DND-41 (cell line): Measurements from ENCODE around the gene RASL11B.
A peak's percentile ranks its signal among the peaks of the same experiment; 100 is the strongest.

Experiments used
- ATAC-seq: fragments of 200-7000 bp; cut with Tn5 transposase; 3 replicates; pipeline ENCODE4 v1.9.1; 2021; ENCODE audit warnings: low read depth; ENCODE audit not compliant: insufficient read depth
- DNase-seq: peaks from one replicate; pipeline ENCODE4 v3.0.0-alpha.2; 2020
- H2AFZ ChIP-seq: 2 replicates; pipeline ENCODE4 v1.6.0; 2012; ENCODE audit warnings: low read depth, low read length
- H3K27ac ChIP-seq: 2 replicates; pipeline ENCODE4 v1.5.1; 2012; ENCODE audit warnings: low read length, inconsistent platforms
- H3K27me3 ChIP-seq: fragments of 200-600 bp; sonication (generic); 2 replicates; pipeline ENCODE4 v1.6.0; 2012; ENCODE audit warnings: low read length, mild to moderate bottlenecking, inconsistent platforms; ENCODE audit not compliant: insufficient read depth, poor library complexity
- H3K36me3 ChIP-seq: 2 replicates; pipeline ENCODE4 v1.5.1; 2012; ENCODE audit warnings: low read length, inconsistent platforms; ENCODE audit not compliant: insufficient read depth
- H3K4me1 ChIP-seq: 2 replicates; pipeline ENCODE4 v1.5.1; 2012; ENCODE audit warnings: mild to moderate bottlenecking, low read length; ENCODE audit not compliant: insufficient read depth
- H3K4me2 ChIP-seq: 2 replicates; pipeline ENCODE4 v1.6.0; 2012; ENCODE audit warnings: mild to moderate bottlenecking, moderate library complexity, low read length, inconsistent platforms; ENCODE audit not compliant: insufficient read depth
- H3K4me3 ChIP-seq, 2 experiments: fragments of 200-600 bp in 1 of 2; shearing (Covaris generic) in 1 of 2; 2 replicates each; pipeline ENCODE4 v1.5.1; 2012 to 2016; ENCODE audit warnings: inconsistent platforms in 2 of 2, low read length in 2 of 2, mild to moderate bottlenecking in 2 of 2, low read depth in 1 of 2, moderate library complexity in 1 of 2
- H3K79me2 ChIP-seq: 2 replicates; pipeline ENCODE4 v1.6.0; 2012; ENCODE audit warnings: low read length, inconsistent platforms; ENCODE audit not compliant: insufficient read depth
- H3K9ac ChIP-seq: 2 replicates; pipeline ENCODE4 v1.6.0; 2012; ENCODE audit warnings: low read depth, mild to moderate bottlenecking, inconsistent platforms, low read length, moderate library complexity
- H3K9me3 ChIP-seq: 2 replicates; pipeline ENCODE4 v1.5.1; 2012; ENCODE audit warnings: low read length, moderate library complexity, mild to moderate bottlenecking, inconsistent platforms; ENCODE audit not compliant: insufficient read depth, severe bottlenecking
- H4K20me1 ChIP-seq: 2 replicates; pipeline ENCODE4 v1.6.0; 2012; ENCODE audit warnings: low read length; ENCODE audit not compliant: insufficient read depth
- EZH2 ChIP-seq: IDR thresholded peaks from 3 replicates; pipeline ENCODE4 v1.6.1; 2012; ENCODE audit warnings: borderline replicate concordance, low read depth, mild to moderate bottlenecking, moderate library complexity, low read length, inconsistent platforms; ENCODE audit not compliant: severe bottlenecking
- TF ChIP-seq, protein P1 (sequence below): IDR thresholded peaks from 2 replicates; pipeline ENCODE4 v1.5.1; 2012; ENCODE audit warnings: borderline replicate concordance, low read length, moderate library complexity, mild to moderate bottlenecking; ENCODE audit not compliant: poor library complexity, severe bottlenecking; ENCODE audit errors: extremely low read depth

Gene RASL11B

DNA sequence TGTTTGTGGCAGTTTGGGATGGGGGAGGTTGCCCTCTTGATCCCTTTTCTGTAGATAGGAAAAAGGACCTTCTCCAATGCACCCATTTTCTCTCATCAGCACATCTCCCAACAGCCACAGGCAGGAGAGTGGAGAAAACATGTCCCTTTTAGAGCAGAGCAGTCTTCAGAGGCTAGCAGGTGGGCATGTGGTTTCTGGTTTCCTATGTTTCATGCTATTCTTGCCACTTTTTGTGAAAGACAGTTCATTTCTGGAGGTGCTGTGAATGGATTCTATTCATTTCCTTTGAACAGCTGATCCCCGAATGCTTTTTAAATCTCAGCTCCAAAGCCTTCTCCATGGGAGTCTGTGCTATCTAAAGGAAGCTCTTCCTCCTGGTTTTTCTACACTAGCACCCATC lies 18.9 kb downstream of the RASL11B start:
- no peak overlapping the region for H2AFZ ChIP-seq
- H3K36me3 ChIP-seq = peaks cover 8% of the 10 kb centered on the region; the same call in 1 of the 2 replicates
- TF ChIP-seq, protein P1, sequence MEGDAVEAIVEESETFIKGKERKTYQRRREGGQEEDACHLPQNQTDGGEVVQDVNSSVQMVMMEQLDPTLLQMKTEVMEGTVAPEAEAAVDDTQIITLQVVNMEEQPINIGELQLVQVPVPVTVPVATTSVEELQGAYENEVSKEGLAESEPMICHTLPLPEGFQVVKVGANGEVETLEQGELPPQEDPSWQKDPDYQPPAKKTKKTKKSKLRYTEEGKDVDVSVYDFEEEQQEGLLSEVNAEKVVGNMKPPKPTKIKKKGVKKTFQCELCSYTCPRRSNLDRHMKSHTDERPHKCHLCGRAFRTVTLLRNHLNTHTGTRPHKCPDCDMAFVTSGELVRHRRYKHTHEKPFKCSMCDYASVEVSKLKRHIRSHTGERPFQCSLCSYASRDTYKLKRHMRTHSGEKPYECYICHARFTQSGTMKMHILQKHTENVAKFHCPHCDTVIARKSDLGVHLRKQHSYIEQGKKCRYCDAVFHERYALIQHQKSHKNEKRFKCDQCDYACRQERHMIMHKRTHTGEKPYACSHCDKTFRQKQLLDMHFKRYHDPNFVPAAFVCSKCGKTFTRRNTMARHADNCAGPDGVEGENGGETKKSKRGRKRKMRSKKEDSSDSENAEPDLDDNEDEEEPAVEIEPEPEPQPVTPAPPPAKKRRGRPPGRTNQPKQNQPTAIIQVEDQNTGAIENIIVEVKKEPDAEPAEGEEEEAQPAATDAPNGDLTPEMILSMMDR = no peak
- TF ChIP-seq EZH2 = no peak
- no peak overlapping the region for H3K9ac ChIP-seq
- no peaks in the 10 kb centered on the region for H3K27me3 ChIP-seq
- DNase-seq (peak; percentile 40), ATAC-seq (peak; percentile 83)
- no peaks in the 10 kb centered on the region for H4K20me1 ChIP-seq
- no peak overlapping the region for H3K27ac ChIP-seq
- H3K4me3 ChIP-seq = no peak overlapping the region
- H3K4me2 ChIP-seq = no peak overlapping the region
- H3K9me3 ChIP-seq = peaks cover under 1% of the 10 kb centered on the region
- peaks cover 18% of the 10 kb centered on the region for H3K4me1 ChIP-seq
- no peaks in the 10 kb centered on the region for H3K79me2 ChIP-seq

DNA sequence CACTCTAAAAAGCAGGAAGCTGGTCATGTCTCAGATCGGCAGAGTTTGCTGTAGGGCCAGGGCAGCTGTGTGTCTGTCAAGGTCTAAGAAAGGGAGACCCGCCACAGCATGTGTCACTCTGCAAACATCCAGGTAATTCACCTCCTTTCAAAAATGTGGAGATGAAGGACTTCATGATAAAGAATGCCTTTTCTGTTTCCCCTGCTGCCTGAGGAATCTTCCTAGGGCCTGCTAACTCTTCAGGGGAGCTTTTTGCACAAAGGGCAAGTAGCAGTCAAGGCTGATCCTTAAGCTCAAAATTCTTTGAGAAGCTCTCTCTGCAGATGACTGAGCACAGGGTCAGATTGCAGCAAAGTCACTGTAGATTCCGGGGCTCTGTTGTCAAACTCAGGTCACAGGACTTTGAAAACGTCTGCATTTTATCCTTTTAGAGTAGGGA lies 21.1 kb downstream of the RASL11B start:
- Histone ChIP-seq H3K9me3 (peaks cover 16% of the 10 kb centered on the region), H3K4me3 (no peak overlapping the region), H3K27ac (no peak overlapping the region), H3K36me3 (peaks cover 17% of the 10 kb centered on the region; the same call in 1 of the 2 replicates), H3K4me2 (no peak overlapping the region), H3K9ac (no peak overlapping the region), H3K27me3 (no peaks in the 10 kb centered on the region), H2AFZ (no peak overlapping the region), H4K20me1 (no peaks in the 10 kb centered on the region), H3K79me2 (no peaks in the 10 kb centered on the region), H3K4me1 (peaks cover 8% of the 10 kb centered on the region)
- ATAC-seq = no peak
- DNase-seq = no peak
- no peak for TF ChIP-seq EZH2
- TF ChIP-seq, protein P1 = no peak

DNA sequence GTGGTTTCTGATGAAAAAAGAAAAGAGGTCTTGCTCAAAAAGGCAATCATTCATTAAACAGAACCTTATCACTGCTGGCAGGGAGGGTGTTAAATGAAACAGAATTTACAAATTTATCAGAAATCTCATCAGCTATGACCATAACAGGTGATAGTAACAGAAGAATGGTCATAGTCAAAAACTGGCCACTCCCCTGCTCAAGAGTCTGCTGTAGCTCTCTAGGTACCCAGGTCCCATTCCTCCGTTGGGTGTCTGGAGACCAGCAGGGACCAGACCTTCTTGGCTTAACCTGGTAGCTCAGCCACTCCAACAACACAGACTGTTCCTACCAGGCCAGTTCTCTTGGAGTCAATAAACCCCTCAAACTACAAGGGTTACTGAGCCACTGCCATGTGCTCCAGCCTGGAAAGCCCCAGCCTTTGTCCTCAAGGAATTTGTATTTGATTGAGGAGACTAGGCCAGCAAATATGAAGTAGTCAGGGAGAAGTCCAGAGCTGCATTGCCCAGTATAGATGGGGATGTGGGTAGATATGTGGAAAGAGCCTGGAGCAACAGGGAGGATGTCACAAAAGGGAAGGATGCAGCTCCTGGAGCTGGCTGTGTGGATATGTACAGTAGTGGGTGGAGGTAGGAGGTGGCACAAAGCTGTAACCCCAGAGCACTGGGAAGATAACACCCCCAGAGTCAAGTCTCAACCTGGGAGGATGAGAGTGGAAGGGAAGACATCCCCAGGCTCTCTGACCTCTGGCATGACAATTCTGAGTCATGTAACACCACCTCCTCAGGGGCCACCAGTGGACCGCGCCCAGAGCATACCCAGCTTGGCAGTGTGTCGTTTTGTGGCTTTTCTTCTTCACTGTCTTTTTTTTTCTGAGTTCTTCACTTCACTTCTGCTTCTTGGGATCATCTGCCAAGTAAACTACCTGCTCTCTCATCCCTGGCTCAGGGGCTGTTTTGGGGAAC lies 21.9 kb downstream of the RASL11B start:
- H3K4me2 ChIP-seq = no peak overlapping the region
- H4K20me1 ChIP-seq = no peaks in the 10 kb centered on the region

More for the DNA sequence above, 21.9 kb downstream of the RASL11B start:
- no peak for DNase-seq
- Histone ChIP-seq H3K27ac (no peak overlapping the region), H3K4me1 (peaks cover 8% of the 10 kb centered on the region), H3K79me2 (no peaks in the 10 kb centered on the region), H2AFZ (no peak overlapping the region), H3K36me3 (peaks cover 20% of the 10 kb centered on the region; the same call in 1 of the 2 replicates), H3K27me3 (no peaks in the 10 kb centered on the region), H3K9ac (no peak overlapping the region), H3K9me3 (peaks cover 16% of the 10 kb centered on the region), H3K4me3 (no peak overlapping the region)
- ATAC-seq = no peak
- no peak for TF ChIP-seq EZH2
- TF ChIP-seq, protein P1 = no peak
